Neural crest cell (in vitro differentiated cells): ENCODE data around the gene HGS. TPM values are rescaled to one million over a fixed set of nuclear protein-coding genes. Genes with fewer than 3 reads are reported as not detected.

Experiments used
- DNase-seq: peaks from one replicate; pipeline ENCODE4 v3.0.0; 2021; ENCODE audit warnings: low read depth, mixed read lengths, low spot score
- H3K27ac Mint-ChIP-seq: one replicate; pipeline ENCODE4 v1.8.0; 2021; ENCODE audit warnings: mild to moderate bottlenecking, mixed read lengths; ENCODE audit not compliant: unreplicated experiment
- H3K27me3 Mint-ChIP-seq: 2 replicates; pipeline ENCODE4 v1.8.0; 2021; ENCODE audit warnings: low read depth, mild to moderate bottlenecking, mixed read lengths
- H3K36me3 Mint-ChIP-seq: 2 replicates; pipeline ENCODE4 v1.8.0; 2021; ENCODE audit warnings: low read depth, mild to moderate bottlenecking, mixed read lengths
- H3K4me1 Mint-ChIP-seq: 2 replicates; pipeline ENCODE4 v1.8.0; 2021; ENCODE audit warnings: mixed read lengths
- H3K4me3 Mint-ChIP-seq: one replicate; pipeline ENCODE4 v1.8.0; 2021; ENCODE audit warnings: mild to moderate bottlenecking, mixed read lengths
- H3K9me3 Mint-ChIP-seq: 2 replicates; pipeline ENCODE4 v1.8.0; 2021; ENCODE audit warnings: mixed read lengths
- total RNA-seq: library from RNA; stranded (reverse); gene quantifications from 2 replicates; pipeline ENCODE4 v1.2.1, GENCODE V29; 2021
- TF ChIP-seq, protein P1 (sequence below): fragments of 200-600 bp; sonication (generic); conservative IDR thresholded peaks from 2 replicates; pipeline ENCODE4 v1.5.0; 2021; ENCODE audit warnings: antibody characterized with exemption, mild to moderate bottlenecking

The HGS gene
- total RNA-seq, 1 donor from 2014 or later: 103 TPM

DNA sequence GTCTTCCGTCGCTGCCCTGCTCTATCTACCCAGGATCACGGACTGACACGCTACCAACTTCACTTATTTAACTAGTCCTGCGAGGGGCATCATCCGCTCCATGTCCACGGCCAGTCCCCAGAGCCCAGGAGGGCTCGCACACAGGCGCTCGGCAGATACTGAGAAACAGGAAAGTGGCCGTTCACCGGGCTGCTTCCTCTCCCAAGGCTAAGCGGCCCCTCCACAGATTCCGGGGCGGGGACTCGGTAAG is 17.8 kb upstream of the HGS start:
- H3K4me3 Mint-ChIP-seq: peak overlapping the region; percentile 95
- no peaks in the 10 kb centered on the region for H3K9me3 Mint-ChIP-seq
- no peaks in the 10 kb centered on the region for H3K36me3 Mint-ChIP-seq
- TF ChIP-seq, protein P1, sequence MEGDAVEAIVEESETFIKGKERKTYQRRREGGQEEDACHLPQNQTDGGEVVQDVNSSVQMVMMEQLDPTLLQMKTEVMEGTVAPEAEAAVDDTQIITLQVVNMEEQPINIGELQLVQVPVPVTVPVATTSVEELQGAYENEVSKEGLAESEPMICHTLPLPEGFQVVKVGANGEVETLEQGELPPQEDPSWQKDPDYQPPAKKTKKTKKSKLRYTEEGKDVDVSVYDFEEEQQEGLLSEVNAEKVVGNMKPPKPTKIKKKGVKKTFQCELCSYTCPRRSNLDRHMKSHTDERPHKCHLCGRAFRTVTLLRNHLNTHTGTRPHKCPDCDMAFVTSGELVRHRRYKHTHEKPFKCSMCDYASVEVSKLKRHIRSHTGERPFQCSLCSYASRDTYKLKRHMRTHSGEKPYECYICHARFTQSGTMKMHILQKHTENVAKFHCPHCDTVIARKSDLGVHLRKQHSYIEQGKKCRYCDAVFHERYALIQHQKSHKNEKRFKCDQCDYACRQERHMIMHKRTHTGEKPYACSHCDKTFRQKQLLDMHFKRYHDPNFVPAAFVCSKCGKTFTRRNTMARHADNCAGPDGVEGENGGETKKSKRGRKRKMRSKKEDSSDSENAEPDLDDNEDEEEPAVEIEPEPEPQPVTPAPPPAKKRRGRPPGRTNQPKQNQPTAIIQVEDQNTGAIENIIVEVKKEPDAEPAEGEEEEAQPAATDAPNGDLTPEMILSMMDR: no peak
- peaks cover 28% of the 10 kb centered on the region for H3K4me1 Mint-ChIP-seq
- DNase-seq: no peak
- H3K27me3 Mint-ChIP-seq: no peaks in the 10 kb centered on the region
- peak overlapping the region; percentile 97 for H3K27ac Mint-ChIP-seq

DNA sequence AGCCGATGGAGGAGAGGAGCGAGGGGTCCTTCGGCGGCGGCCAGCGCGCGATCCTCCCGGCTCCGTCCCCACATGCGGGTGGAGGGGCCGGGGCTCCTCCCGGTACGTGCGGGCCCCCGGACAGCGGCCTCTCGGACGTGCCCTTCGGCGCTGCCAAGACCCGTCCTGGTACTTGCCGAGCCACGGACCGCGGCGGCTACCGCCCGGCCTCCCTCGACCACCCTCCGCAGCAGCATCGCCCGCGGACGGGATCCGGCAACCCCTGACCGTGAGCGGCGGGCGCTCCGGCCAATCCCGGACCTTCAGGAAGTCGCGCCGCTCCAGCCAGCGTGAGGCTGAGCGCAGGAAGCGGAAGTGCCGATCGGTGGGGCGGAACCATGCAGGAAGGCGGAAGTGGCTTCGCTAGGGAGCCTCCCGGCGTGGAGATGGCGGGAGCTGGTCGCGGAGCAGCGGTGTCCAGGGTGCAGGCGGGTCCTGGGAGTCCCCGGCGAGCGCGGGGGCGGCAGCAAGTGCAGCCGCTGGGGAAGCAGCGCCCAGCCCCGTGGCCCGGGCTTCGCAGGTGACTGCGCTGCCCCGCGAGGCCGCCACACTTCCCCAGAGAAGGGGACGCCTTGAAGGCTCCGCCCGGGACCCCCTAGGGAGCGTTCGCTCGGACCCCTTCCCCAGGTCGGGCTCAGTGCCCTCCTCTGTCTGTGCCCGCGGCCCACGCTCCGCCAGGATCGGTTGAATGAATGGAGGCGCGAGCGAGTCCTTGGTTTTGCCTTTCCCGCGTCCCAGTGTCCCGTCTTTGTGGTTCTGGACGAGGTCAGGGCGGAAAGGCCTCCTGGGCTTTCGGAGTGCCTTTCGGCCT is 17.2 kb upstream of the HGS start, which contains the start of the genes CCDC137 and OXLD1:
CCDC137 (plus strand) TSS at position 396 of the 850 bp plus-strand sequence; CDS start at position 426, 30 bp downstream.
OXLD1 (minus strand) TSS at position 264 of the 850 bp plus-strand sequence; CDS start at position 236, 28 bp downstream.
- peak within 1 kb of the TSS; percentile 95 for H3K4me3 Mint-ChIP-seq
- no peaks in the 10 kb centered on the region for H3K27me3 Mint-ChIP-seq
- H3K4me1 Mint-ChIP-seq: peaks cover 28% of the 10 kb centered on the region
- no peaks in the 10 kb centered on the region for H3K9me3 Mint-ChIP-seq
- H3K27ac Mint-ChIP-seq: peak within 1 kb of the TSS; percentile 97
- TF ChIP-seq, protein P1: no peak
- peak; percentile 89 for DNase-seq
- H3K36me3 Mint-ChIP-seq: no peaks in the 10 kb centered on the region

DNA sequence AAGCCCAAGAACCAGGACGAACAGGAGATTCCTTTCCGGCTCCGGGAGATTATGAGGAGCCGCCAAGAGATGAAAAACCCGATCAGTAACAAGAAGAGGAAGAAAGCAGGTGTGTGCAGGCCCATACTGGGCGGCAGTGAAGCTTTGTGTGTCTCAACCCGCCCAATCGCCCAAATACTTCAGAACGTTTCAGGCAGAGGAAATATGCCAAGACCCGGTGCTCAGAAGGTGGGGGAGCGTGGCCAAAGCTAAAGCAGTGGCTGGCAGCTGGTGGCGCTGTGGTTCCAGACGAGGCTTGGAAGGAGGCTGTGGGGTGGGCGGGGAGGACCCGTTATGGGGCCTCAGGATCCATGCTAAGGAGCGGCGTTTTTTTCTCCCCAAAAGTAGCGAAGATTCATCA is 16.1 kb upstream of the HGS start:
- Mint-ChIP-seq H3K27me3 (no peaks in the 10 kb centered on the region), H3K4me3 (peak overlapping the region; percentile 90), H3K4me1 (peaks cover 28% of the 10 kb centered on the region), H3K36me3 (no peaks in the 10 kb centered on the region), H3K27ac (peak overlapping the region; percentile 81), H3K9me3 (no peaks in the 10 kb centered on the region)
- TF ChIP-seq, protein P1: no peak
- DNase-seq: no peak

DNA sequence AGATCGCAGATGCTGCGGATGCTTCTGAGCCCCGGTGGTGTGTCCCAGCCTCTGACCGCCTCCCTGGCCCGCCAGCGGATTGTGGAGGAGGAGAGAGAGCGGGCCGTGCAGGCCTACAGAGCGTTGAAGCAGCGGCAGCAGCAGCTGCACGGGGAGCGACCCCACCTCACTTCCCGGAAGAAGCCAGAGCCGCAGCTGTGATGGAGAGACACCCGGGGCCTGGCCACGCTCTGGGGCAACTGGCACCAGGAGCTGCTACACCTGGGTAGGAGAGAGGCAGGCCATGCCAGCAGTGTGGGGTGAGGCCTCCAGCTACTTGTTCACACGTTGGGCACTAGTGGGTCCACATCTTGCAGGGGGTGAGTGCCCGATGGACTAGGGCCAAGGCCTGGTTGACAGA is 11.3 kb upstream of the HGS start:
- Mint-ChIP-seq H3K27ac (no peak overlapping the region), H3K4me3 (no peak overlapping the region), H3K27me3 (no peaks in the 10 kb centered on the region), H3K9me3 (no peaks in the 10 kb centered on the region), H3K4me1 (peaks cover 20% of the 10 kb centered on the region), H3K36me3 (peaks cover 5% of the 10 kb centered on the region)
- no peak for DNase-seq
- TF ChIP-seq, protein P1: no peak

DNA sequence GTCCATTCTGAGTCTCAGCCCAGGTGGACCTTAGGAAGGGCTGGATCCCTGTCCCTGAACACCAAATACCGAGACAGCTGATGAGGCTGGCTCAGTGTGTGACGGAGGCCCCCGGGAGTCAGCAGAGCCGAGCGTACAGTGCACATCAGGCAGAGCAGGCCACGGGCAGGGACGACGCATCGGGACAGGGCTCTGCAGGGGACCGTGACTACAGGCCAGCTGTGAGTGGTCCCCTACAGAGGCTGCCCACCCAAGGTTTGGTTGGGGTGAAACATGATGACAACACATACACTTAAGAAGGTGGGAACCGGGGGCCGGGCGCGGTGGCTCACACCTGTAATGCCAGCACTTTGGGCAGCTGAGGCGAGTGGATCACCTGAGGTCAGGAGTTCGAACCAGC is 10.9 kb upstream of the HGS start:
- H3K9me3 Mint-ChIP-seq: no peaks in the 10 kb centered on the region
- DNase-seq: no peak
- TF ChIP-seq, protein P1: no peak
- no peaks in the 10 kb centered on the region for H3K27me3 Mint-ChIP-seq
- H3K4me3 Mint-ChIP-seq: no peak overlapping the region
- no peak overlapping the region for H3K27ac Mint-ChIP-seq
- H3K4me1 Mint-ChIP-seq: peaks cover 16% of the 10 kb centered on the region
- H3K36me3 Mint-ChIP-seq: peaks cover 5% of the 10 kb centered on the region
